ENCODE data around the gene SH2B3.
A peak's percentile ranks its signal among the peaks of the same experiment; 100 is the strongest.

The SH2B3 gene

DNA sequence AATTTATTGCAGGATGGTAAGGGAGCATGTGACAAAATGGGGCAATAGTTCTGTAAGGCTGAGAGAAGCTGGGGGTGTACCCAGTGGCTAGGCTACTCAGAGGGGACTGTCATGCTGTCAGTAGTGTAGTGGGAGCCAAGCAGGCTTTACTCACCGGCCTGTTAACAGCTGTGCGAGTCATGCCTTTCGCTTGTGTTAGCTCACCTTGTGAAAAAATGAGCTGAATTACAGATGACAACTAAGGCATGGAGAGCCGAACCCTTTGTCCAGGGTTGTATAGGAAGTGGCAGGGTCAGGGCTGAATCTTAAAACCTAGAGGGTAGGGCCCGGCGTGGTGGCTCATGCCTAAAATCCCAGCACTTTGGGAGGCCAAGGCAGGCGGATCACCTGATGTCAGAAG lies 37.9 kb downstream of the SH2B3 start:
- in situ Hi-C loops (cut with MboI; ENCODE audit: low sequenced_read_pairs, unreplicated experiment): no loop called here
- TF ChIP-seq CTCF (IDR thresholded peaks at IDR 0.05; ENCODE audit: borderline replicate concordance, control extremely low read depth, extremely low read depth, insufficient read depth, missing control alignments): no peak
- DNase-seq (ENCODE audit: low spot score): no peak

DNA sequence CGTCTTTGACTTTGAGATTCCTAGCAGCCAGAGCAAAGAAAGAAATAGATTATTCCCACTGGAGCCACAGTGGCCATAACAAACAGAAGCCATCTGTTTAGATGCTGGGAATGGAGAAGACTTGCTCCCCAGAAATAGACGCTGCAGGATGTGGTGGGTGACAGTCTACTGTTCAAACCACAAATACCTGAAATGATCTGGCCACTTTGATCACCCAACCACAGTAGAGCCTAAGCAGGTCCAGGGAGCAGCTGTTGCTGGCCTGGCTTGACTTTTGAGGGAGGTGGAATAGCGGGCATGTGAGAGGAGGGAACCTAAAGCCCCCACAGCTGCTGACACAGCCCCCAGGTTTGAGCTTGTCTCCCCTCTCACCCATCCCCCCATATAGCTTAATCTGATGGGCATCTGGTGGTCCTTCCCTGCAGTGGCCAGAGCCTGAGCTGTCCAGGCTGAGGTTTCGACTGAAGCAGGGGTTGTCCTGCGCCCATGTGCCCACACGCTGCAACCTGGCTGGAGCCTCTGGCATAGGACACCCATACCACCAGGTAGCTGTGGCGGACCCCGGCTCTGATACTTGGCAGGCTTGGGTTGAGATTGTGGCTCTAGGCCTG lies 38.7 kb downstream of the SH2B3 start:
- DNase-seq (ENCODE audit: low spot score): peak; percentile 70
- in situ Hi-C loops (cut with MboI; ENCODE audit: low sequenced_read_pairs, unreplicated experiment): no loop called here
- no peak for TF ChIP-seq CTCF (IDR thresholded peaks at IDR 0.05; ENCODE audit: borderline replicate concordance, control extremely low read depth, extremely low read depth, insufficient read depth, missing control alignments)

GRCh38 chr12:111444925-111445725 lies 39.4 kb downstream of the SH2B3 start:
- peak; percentile 92 for DNase-seq (ENCODE audit: low spot score)
- in situ Hi-C loops (cut with MboI; ENCODE audit: low sequenced_read_pairs, unreplicated experiment): loop anchor here (5.0 kb wide), 1 partner anchor 48 kb away; no protein-coding TSS in a partner anchor
- TF ChIP-seq CTCF (IDR thresholded peaks at IDR 0.05; ENCODE audit: borderline replicate concordance, control extremely low read depth, extremely low read depth, insufficient read depth, missing control alignments): no peak

DNA sequence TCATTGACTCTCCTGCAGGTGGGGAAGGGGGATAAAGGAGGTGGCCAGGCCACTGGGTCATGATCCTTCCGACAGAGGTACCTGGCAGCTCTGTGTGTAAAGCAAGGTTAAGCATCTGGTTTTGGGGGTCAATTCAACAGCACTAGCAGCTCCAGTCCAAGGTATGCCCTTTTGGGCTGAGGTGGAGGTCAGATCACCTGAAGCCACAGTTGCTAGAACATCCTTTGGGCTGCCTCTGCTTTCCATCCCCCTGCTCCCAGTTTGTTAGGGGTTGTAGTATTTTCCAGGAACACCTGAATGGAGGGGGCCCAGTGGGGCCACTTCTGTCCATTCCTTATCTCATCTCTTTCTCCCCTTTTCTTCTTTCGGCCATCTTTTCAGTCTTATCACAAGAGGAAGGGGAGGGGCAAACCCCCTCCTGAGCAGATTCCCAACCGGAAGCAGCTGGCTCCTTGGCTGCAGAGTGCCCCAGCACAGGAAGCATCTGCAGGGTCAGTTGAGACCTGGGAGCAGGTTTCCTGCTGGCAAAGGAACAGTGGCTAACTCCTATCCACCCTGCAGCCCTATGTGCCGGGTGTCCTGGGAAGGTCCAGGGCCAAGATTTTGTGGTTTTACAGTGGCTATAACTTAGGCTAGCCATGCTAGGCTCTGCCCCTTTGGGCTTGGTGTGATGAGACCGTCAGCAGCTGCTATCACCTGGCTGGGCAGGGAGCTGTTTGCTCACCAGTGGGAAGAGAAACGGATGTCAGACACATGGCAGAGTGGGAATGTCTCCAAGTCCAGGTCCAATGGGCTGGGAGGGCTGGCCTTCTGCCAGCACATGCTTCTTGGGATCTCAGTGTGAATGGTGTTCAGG lies 40.2 kb downstream of the SH2B3 start:
- no peak for DNase-seq (ENCODE audit: low spot score)
- no peak for TF ChIP-seq CTCF (IDR thresholded peaks at IDR 0.05; ENCODE audit: borderline replicate concordance, control extremely low read depth, extremely low read depth, insufficient read depth, missing control alignments)
- in situ Hi-C loops (cut with MboI; ENCODE audit: low sequenced_read_pairs, unreplicated experiment): loop anchor here (5.0 kb wide), 1 partner anchor 49 kb away; no protein-coding TSS in a partner anchor

DNA sequence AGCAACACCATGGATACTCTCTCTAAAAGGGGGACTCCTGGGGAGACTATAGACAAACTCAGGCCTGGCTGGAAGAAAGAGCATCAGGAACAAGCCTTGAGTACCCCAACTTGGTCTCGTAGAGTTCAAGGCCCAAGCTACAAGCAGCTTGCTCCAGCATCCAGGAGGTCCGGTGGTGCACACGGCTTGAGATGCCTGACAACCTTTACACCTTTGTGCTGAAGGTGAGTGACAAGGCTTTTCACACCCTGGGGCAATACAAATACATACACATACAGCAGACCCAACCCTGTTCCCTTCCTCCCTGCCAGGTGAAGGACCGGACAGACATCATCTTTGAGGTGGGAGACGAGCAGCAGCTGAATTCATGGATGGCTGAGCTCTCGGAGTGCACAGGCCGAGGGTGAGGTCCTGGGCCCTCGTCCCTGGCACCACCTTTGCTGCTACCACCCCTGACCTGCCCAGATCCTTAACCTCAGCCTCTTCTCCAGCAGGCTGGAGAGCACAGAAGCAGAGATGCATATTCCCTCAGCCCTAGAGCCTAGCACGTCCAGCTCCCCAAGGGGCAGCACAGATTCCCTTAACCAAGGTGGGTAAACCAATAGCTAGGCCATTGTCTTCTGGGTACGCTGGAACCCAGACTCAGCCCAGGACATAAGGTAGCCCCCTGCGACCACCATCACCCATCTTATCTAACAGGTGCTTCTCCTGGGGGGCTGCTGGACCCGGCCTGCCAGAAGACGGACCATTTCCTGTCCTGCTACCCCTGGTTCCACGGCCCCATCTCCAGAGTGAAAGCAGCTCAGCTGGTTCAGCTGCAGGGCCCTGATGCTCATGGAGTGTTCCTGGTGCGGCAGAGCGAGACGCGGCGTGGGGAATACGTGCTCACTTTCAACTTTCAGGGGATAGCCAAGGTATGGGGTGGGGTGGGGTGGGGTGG lies 41.2 kb downstream of the SH2B3 start:
- no peak for DNase-seq (ENCODE audit: low spot score)
- in situ Hi-C loops (cut with MboI; ENCODE audit: low sequenced_read_pairs, unreplicated experiment): loop anchor here (5.0 kb wide), 1 partner anchor 50 kb away; no protein-coding TSS in a partner anchor
- TF ChIP-seq CTCF (IDR thresholded peaks at IDR 0.05; ENCODE audit: borderline replicate concordance, control extremely low read depth, extremely low read depth, insufficient read depth, missing control alignments): no peak
